Activated CD8-positive, alpha-beta memory T cell treated with anti-CD3 and anti-CD28 coated beads, Interleukin-2, amount 50 U/mL, for 1 hour (primary cell): ENCODE results near the gene USH1G.
A peak's percentile ranks its signal among the peaks of the same experiment; 100 is the strongest.
"Not testable (repeated sequence)": the region's sequence is repeated elsewhere in the genome, so short reads cannot be mapped to it uniquely, and the experiment has no call there.

Source experiments
- DNase-seq: peaks from one replicate; pipeline ENCODE4 v3.0.0-alpha.2; 2020; ENCODE audit errors: extremely low read depth

Gene USH1G

GRCh38 chr17:74922694-74923537, at the start of gene USH1G:
Gene USH1G, minus strand, starts transcription at chr17:74923255. Its CDS starts 182 bp downstream, at chr17:74923073.
- no peak for DNase-seq

GRCh38 chr17:74972107-74972972, 49.3 kb upstream of the USH1G start, which contains the start of gene HID1:
Gene HID1, minus strand, starts transcription at chr17:74972759. Its CDS starts 103 bp downstream, at chr17:74972656.
- DNase-seq: no peak

DNA sequence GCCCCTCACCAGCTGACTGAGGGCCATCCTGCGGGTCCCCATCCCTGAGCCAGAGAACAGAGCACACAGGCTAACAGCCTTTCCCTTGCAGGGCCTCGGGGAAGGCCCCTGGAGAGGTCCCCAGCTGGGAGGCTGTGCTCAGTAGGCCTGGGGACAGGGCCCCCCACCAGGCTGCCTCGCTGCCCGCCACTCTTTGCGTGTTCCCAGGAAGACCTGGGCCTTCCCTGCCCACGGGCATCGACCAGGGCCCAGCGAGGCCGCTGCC, 48.7 kb upstream of the USH1G start:
- no peak for DNase-seq

GRCh38 chr17:74971069-74971841, 48.2 kb upstream of the USH1G start:
- DNase-seq: no peak

- DNase-seq: no peak
These were observed 47.3 kb upstream of the USH1G start for GRCh38 chr17:74970395-74970794.

DNA sequence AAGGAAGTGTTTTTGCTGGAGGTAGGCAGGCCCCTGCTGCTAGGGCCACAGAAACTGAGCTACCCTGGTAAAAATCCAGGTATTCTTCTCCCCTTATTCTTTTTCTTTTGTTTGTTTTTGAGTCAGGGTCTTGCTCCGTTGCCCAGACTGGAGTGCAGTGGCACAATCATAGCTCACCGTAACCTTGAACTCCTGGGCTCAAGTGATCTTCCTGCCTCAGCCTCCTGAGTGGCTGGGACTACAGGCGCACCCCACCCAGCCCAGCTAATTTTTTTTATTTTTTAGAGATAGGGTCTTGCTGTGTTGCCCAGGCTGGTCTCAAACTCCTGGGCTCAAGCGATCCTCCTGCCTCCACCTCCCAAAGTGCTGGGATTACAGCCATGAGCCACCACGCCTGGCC, 46.4 kb upstream of the USH1G start:
- DNase-seq: not testable (repeated sequence)

- no peak for DNase-seq
These were observed 45.3 kb upstream of the USH1G start for GRCh38 chr17:74968361-74968780.

DNA sequence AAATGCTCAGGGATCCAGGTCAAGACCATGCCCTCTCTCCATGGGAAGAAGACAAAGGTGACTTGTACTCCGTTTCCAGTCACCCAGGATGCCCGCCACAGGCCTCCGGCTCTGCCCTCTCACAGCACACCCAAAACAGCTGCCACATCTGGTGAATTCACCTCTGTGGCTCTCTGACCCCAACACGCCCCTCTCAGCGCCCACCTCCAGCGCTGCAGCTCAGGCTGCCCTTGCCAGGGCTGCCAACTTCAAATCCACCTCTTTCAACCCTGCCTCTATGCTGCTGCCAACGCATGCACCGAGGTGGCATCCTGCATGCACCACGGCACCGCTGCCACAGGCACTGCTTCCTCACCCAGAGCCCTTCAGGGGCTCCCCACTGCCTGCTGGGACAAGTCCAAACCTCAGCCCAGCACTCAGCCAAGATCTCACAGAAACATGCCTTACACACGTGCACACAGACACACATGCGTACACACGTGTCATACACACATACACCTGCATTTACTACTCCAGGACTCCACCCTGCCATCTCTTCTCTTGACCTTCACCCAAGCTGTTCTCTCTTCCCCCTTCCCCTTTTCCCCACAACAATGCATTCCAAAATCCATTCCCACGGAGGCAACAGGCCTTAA, 42.0 kb upstream of the USH1G start:
- DNase-seq: no peak

- DNase-seq: no peak
These were observed 41.2 kb upstream of the USH1G start for GRCh38 chr17:74964246-74964761.

GRCh38 chr17:74963656-74964055, 40.6 kb upstream of the USH1G start:
- no peak for DNase-seq

GRCh38 chr17:74962622-74963394, 39.8 kb upstream of the USH1G start:
- no peak for DNase-seq

DNA sequence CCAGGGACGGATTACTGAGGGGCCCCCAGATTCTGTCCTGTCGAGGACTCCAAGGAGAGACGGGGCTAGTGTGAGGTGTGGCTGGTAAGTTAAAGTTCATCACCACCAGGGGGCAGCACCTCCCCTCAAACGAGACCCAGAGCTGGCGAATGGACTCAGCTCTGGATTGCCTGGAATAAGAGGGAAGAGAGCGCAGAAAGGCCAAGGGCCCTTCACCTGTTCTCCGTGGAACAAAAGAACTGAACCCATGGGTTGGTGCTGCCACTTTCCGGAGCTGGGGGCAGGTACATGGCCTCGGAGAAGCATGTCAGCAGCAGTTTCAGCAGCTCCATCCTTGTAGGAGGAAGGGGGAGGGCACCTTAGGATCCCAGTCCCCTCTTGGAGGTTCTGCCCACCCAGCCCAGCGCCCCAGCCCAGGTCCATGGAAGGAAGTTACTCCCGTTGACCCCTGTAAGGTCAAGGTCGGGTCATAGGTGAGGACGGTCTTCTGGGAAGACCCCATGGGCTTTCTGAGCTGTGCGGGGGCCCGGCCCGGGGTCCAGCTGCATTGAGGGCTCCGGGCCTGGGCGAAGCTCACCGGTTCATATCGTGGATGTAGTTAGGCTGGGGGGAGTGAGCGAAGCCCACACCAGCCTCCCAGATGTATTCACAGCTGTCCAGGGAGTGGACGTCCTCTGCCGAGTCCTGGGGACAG, 38.7 kb upstream of the USH1G start:
- DNase-seq: peak; percentile 58

DNA sequence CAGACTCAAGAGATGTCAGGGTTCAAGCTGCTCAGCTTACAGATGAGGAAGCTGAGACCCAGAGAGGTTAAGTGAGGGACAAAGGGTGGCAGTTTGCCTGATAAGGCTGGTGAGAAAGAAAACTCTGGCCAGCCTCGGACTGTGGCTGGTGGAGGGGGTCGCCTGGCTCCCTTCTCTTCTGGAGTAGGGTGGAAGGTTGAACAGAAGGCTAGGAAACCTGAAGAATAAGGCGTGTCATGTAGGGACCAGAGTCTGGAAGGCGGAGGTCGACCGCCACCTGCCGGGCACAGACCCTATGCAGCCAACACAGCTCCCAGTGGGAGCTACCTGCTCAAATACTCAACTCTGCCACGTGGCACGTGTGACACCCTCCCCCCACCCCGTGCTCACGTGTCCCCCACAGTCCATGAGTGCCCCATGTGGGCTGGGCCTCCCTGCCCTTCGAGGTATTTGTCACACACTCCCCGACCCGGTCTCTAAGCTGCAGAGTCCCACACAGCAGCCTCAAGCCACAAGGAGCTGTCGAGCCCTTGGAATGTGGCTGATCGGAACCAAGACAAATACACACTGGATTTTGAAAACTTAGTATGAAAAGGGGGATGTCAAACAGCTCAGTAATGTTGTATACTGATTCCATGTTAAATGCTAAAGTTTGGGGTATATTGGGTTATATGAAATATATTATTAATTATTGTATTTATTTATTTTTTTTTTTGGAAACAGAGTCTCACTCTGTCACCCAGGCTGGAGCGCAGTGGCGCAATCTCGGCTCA, 37.7 kb upstream of the USH1G start:
- no peak for DNase-seq

- no peak for DNase-seq
These were observed 36.9 kb upstream of the USH1G start for GRCh38 chr17:74959826-74960515.

DNA sequence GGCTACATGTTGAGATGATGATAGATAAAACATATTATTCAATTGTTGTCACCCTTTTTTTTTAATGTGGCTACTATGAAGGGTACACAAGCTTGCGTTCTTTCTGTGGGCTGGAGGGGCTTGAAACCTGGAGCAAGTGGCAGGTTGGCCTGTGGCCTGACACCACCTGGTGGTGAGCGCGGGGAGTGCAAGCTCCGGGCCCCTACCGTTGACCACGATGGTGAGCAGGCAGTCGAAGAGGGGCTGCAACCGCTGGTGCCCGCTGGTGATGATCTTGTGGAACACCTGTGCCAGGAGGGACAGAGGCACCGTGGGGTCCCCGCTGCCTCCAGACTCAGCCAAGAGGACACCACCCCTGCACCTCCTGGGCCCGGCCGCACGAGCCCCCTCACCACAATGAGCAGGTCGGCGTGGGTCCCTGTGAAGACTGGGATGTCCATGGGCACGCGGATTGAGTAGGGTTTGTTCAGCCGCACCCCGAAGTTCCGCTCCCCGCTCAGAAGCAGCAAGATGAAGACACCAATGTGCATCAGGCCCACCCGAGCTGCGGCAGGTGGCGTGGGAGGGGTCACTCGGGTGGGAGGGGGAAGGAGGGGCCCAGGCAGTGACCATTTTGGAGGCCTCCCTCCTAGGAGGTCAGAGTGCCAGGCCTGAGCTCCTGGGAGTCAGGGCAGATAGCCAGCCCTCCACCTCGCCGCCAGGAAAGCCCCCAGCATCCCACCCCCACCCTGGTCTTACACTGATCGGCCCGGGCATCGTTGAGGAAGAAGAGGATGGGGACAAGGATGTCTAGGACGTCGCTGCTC, 35.1 kb upstream of the USH1G start:
- DNase-seq: no peak

DNA sequence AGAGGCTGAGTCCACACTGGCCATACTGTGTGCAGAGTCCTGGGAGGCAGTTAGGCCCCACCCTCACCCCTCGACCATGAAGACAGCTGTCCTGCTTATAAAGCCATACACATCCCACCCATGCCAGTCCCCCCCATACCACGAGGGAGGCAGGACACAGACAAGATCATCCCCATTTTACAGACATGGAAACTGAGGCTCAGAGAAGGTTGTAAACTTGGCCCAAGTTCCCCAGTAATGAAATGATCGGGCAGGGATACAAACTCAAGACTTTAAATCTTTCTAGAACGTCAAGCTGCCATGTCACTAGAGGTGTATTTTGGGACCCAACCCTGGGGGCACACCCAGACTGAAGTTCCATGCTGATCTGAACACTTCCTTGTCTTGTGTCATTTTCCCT, 33.0 kb upstream of the USH1G start:
- no peak for DNase-seq

DNA sequence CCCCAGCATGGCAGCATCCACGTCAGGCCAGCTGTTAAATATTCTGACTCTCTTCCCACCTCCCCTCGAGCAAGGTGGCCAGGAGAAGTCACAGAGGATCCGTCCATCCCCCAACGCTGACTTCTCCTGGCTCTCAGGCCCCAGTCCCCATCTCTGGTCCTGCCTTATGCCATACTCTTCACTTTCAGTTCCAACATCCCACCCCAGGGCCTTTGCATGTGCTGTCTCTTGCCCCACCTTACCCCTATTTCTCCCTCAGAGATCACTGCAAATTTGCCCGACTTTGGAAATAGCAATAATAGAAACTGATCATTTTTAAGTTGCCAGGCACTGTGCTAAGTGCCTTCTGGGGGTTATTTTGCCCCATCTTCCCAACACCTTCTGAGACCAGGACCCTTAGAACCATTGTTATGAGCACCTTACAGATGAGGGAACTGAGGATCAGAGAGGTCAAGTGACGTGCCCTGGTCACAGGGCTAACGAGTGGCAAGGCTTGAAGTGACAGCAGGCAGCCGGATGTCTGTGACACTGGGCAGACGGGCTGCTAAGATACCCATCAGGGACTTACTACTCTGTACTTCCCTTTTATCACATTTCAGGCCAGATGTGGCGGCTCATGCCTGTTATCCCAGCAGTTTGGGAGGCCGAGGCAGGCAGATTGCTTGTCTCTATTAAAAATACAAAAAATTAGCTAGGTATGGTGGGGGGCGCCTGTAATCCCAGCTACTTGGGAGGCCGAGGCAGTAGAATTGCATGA, 31.8 kb upstream of the USH1G start:
- no peak for DNase-seq
